Measurements from ENCODE around the gene CCDC149. TPM values are rescaled to one million over a fixed set of nuclear protein-coding genes. Genes with fewer than 3 reads are reported as not detected.

Gene CCDC149
- total RNA-seq, 1 experiment from 2014 or later, result 9.8 TPM

DNA sequence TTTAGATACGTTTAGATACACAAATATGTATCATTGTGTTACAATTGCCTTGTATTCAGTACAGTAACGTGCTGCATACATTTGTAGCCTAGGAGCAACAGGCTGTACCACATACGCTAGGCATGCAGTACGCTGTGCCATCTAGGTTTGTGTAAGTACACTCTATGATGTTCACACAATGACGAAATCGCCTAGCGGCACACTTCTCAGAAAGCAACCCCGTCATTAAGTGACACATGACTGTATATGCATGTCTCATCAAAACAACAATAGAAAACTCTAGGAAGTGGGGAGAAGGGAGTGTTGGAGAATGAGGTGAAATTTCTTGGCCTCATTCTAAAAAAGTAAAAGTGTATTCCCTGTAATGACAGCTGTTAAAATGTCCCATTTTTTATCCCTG, 32.7 kb downstream of the CCDC149 start:
- no peaks in the 10 kb centered on the region for H3K4me1 ChIP-seq (replicated peaks; ENCODE audit: insufficient read depth)
- CTCF ChIA-PET, result no interaction called here
- no peaks in the 10 kb centered on the region for H3K27me3 ChIP-seq (ENCODE audit: insufficient read depth, low read depth)
- no peaks in the 10 kb centered on the region for H3K9me2 ChIP-seq (ENCODE audit: insufficient read depth)
- no peak for TF ChIP-seq CTCF (conservative IDR thresholded peaks at IDR 0.05)
- no peak for TF ChIP-seq EZH2 (IDR thresholded peaks at IDR 0.05; ENCODE audit: low read depth)
- intact Hi-C loops (cut with micrococcal nuclease; ENCODE audit: unreplicated experiment), result no loop called here
- H3K36me3 ChIP-seq (ENCODE audit: low read depth), result no peaks in the 10 kb centered on the region
- no peak overlapping the region for H2AFZ ChIP-seq
- DNase-seq, result no peak
- H3K4me3 ChIP-seq, result no peak overlapping the region
- H3F3A ChIP-seq (ENCODE audit: insufficient read depth, low read depth), result no peaks in the 10 kb centered on the region
- no peaks in the 10 kb centered on the region for H4K20me1 ChIP-seq (ENCODE audit: insufficient read depth)
- no TSS peak for BruUV-seq (replicated peaks)
- H3K27ac ChIP-seq, result no peak overlapping the region
- POLR2A ChIA-PET (ENCODE audit: unreplicated experiment), result no interaction called here
- H3K79me2 ChIP-seq (ENCODE audit: low read depth), result no peaks in the 10 kb centered on the region
- H3K4me2 ChIP-seq, result no peak overlapping the region
- no peaks in the 10 kb centered on the region for H3K9me3 ChIP-seq (ENCODE audit: insufficient read depth, low read depth)

- BruUV-seq (replicated peaks), result no TSS peak
- H3K4me1 ChIP-seq (replicated peaks; ENCODE audit: insufficient read depth), result no peaks in the 10 kb centered on the region
- no peak overlapping the region for H2AFZ ChIP-seq
- TF ChIP-seq CTCF (conservative IDR thresholded peaks at IDR 0.05) (no peak), EZH2 (IDR thresholded peaks at IDR 0.05; ENCODE audit: low read depth) (no peak)
- no peaks in the 10 kb centered on the region for H3F3A ChIP-seq (ENCODE audit: insufficient read depth, low read depth)
- CTCF ChIA-PET, result no interaction called here
- H3K9me3 ChIP-seq (ENCODE audit: insufficient read depth, low read depth), result no peaks in the 10 kb centered on the region
- H4K20me1 ChIP-seq (ENCODE audit: insufficient read depth), result no peaks in the 10 kb centered on the region
- H3K9me2 ChIP-seq (ENCODE audit: insufficient read depth), result no peaks in the 10 kb centered on the region
- intact Hi-C loops (cut with micrococcal nuclease; ENCODE audit: unreplicated experiment), result no loop called here
- no peak overlapping the region for H3K4me2 ChIP-seq
- no peak overlapping the region for H3K27ac ChIP-seq
- POLR2A ChIA-PET (ENCODE audit: unreplicated experiment), result interaction anchor here (0.6 kb wide), 1 partner anchor 290 kb away, joined by 11 read pairs; no protein-coding TSS in a partner anchor
- no peaks in the 10 kb centered on the region for H3K27me3 ChIP-seq (ENCODE audit: insufficient read depth, low read depth)
- H3K79me2 ChIP-seq (ENCODE audit: low read depth), result no peaks in the 10 kb centered on the region
- H3K4me3 ChIP-seq, result no peak overlapping the region
- H3K36me3 ChIP-seq (ENCODE audit: low read depth), result no peaks in the 10 kb centered on the region
- DNase-seq, result no peak
Observed at GRCh38 chr4:24878636-24879016, 34.2 kb downstream of the CCDC149 start.

GRCh38 chr4:24877868-24878635, 34.8 kb downstream of the CCDC149 start:
- H2AFZ ChIP-seq, result no peak overlapping the region
- H3F3A ChIP-seq (ENCODE audit: insufficient read depth, low read depth), result no peaks in the 10 kb centered on the region
- no peaks in the 10 kb centered on the region for H3K36me3 ChIP-seq (ENCODE audit: low read depth)
- ChIA-PET POLR2A (ENCODE audit: unreplicated experiment) (interaction anchor here (0.6 kb wide), 1 partner anchor 290 kb away, joined by 11 read pairs; no protein-coding TSS in a partner anchor), CTCF (no interaction called here)
- intact Hi-C loops (cut with micrococcal nuclease; ENCODE audit: unreplicated experiment), result no loop called here
- H4K20me1 ChIP-seq (ENCODE audit: insufficient read depth), result no peaks in the 10 kb centered on the region
- H3K4me3 ChIP-seq, result no peak overlapping the region
- no TSS peak for BruUV-seq (replicated peaks)
- no peaks in the 10 kb centered on the region for H3K79me2 ChIP-seq (ENCODE audit: low read depth)
- no peak for TF ChIP-seq CTCF (conservative IDR thresholded peaks at IDR 0.05)
- no peak for TF ChIP-seq EZH2 (IDR thresholded peaks at IDR 0.05; ENCODE audit: low read depth)
- no peak for DNase-seq
- H3K27me3 ChIP-seq (ENCODE audit: insufficient read depth, low read depth), result no peaks in the 10 kb centered on the region
- H3K4me2 ChIP-seq, result no peak overlapping the region
- H3K27ac ChIP-seq, result no peak overlapping the region
- H3K9me2 ChIP-seq (ENCODE audit: insufficient read depth), result no peaks in the 10 kb centered on the region
- no peaks in the 10 kb centered on the region for H3K9me3 ChIP-seq (ENCODE audit: insufficient read depth, low read depth)
- H3K4me1 ChIP-seq (replicated peaks; ENCODE audit: insufficient read depth), result no peaks in the 10 kb centered on the region

Measured in PC-9 (cell line).